ENCODE measurements around the gene SETD5.

SETD5 gene

DNA sequence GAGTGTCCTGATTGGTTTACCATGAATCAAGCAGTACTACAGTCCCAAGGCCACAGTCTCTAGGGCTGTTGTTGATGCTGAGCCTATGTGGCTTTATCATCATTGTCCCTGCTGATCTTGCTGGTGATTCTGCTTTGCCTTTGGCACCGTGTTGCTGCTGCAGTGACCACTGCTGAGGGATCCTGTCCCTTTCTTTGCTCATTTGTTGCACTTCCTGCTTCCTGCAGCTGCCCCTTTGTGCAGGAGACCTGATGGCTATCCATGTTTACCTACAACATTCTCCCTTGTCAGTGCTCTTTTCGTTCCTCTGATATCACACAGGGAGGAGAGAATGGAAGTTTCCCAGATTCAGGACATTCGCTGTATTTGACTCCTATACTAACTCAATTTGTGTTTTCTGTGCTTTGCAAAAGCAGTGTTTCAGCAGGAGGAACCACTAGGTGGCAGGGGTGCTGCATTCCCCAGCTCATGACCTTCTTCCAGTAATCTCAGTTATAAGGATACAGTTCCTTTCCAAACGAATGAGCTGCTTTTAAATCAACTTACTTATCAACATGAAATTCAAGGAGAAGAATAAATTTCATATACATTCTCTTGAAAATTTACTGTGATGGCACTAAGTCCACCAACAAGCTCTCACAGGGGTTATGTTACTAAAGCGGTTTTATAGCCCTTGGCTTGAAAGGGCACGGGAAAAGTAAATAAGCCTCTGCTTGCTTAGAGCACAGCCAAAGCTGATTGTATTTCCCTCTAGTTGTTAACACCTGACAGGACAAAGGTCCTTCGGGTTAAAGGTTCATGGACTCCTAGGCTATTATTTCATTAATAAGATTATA, 44.3 kb upstream of the SETD5 start:
- no peaks in the 10 kb centered on the region for H3K27me3 Mint-ChIP-seq (ENCODE audit: low read depth)
- H3K9me3 Mint-ChIP-seq, result no peaks in the 10 kb centered on the region
- peak; percentile 90 to 94 (median 90) for TF ChIP-seq CTCF (IDR thresholded peaks at IDR 0.05; ENCODE audit: unreplicated experiment in 3 of 3)
- H3K4me1 Mint-ChIP-seq, result peaks cover 9% of the 10 kb centered on the region
- peak overlapping the region in 1 of 3 experiments; percentile 3 for H3K4me3 Mint-ChIP-seq
- H3K27ac Mint-ChIP-seq, result peak overlapping the region; percentile 57 to 87 (median 86)
- H3K36me3 Mint-ChIP-seq (ENCODE audit: low read depth), result no peaks in the 10 kb centered on the region

DNA sequence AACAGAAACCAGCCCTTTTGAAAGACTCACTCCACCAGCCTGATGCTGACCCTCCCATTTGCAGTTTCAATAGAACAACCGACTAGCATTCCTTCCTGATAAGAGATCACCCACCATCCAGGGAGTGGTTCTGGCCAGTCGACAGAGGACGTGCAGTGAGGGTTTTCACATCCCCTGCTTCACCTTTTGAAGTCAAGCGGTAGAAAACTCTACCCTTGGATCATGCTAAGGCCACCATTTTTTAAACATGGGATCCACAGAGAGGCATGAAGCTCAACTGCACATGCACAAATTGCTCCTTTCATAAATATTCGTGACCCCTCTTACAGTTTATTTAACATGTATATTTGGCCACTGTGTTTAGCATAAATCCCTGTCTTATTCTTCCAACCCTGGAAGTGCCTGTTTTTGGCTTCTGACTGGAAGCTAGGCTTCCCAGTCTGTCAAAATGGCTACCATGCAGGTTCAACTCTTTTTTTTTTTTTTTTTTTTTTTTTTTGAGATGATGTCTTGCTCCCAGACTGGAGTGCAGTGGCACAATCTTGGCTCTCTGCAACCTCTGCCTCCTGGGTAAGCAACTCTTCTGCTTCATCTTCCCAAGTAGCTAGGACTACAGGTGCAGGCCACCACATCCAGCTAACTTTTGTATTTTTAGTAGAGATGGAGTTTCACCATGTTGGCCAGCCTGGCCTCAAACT, 35.6 kb upstream of the SETD5 start:
- Mint-ChIP-seq H3K27ac (peak overlapping the region in 2 of 3 experiments; percentile 68 to 99), H3K36me3 (ENCODE audit: low read depth) (peaks cover 23% of the 10 kb centered on the region), H3K4me1 (peaks cover 19% of the 10 kb centered on the region), H3K27me3 (ENCODE audit: low read depth) (peaks cover 5% of the 10 kb centered on the region), H3K4me3 (peak overlapping the region; percentile 71 to 96 (median 94)), H3K9me3 (no peaks in the 10 kb centered on the region)
- TF ChIP-seq CTCF (IDR thresholded peaks at IDR 0.05; ENCODE audit: unreplicated experiment in 3 of 3), result no peak

DNA sequence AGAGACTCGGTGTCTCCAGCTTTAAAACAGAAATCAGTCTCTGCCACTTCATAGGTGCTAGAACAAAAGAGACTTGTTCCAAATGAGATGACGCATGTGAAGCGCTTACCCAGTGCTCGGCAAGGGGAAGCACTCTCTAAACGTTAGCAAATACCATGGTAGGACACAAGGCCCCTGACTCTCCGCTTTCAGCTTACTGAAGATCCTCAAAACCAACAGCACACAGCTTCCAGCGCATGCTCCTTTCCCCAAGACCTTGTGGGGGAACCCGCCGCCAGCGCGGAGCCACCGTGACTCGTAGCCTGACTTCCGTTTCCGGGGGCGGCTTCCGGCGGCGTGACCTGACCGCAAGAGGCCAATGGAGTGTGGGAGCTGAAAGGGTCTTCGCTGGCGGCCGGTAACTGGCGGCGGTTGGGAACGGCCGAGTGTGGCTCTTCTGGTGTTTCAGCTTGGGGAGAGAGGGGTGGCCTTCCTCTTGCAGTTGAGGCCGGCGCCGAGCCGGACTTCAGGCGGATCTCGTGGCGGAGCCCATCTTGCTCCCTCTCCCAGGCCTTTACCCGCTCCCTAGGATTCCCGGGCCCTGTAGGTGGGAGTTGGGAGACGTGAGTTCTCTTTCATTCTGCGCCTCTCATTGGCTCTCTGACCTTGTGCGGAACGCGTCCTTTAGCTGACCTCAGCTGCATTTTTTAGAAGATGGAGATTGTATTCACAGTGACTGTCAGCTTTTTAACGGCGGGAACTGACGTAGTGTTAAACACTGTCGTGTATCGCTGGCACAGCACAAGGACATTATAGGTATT, 34.5 kb upstream of the SETD5 start, which contains the start of gene THUMPD3:
Gene THUMPD3, plus strand, starts transcription at position 324 of the 800 bp plus-strand sequence. CDS start 2,015 bp downstream, outside the sequence.
- Mint-ChIP-seq H3K27ac (peak within 1 kb of the TSS; percentile 97 to 99 (median 99)), H3K36me3 (ENCODE audit: low read depth) (peaks cover 24% of the 10 kb centered on the region), H3K4me1 (peaks cover 19% of the 10 kb centered on the region), H3K9me3 (no peaks in the 10 kb centered on the region), H3K4me3 (peak within 1 kb of the TSS; percentile 93 to 96 (median 94)), H3K27me3 (ENCODE audit: low read depth) (peaks cover 5% of the 10 kb centered on the region)
- TF ChIP-seq CTCF (IDR thresholded peaks at IDR 0.05; ENCODE audit: unreplicated experiment in 3 of 3), result no peak

GRCh38 chr3:9369508-9369907, 27.9 kb upstream of the SETD5 start:
- H3K4me1 Mint-ChIP-seq, result peaks cover 8% of the 10 kb centered on the region
- H3K27ac Mint-ChIP-seq, result no peak overlapping the region
- H3K9me3 Mint-ChIP-seq, result no peaks in the 10 kb centered on the region
- no peaks in the 10 kb centered on the region for H3K27me3 Mint-ChIP-seq (ENCODE audit: low read depth)
- H3K4me3 Mint-ChIP-seq, result no peak overlapping the region
- TF ChIP-seq CTCF (IDR thresholded peaks at IDR 0.05; ENCODE audit: unreplicated experiment in 3 of 3), result no peak
- peaks cover 62% of the 10 kb centered on the region for H3K36me3 Mint-ChIP-seq (ENCODE audit: low read depth)

- H3K4me3 Mint-ChIP-seq, result no peak overlapping the region
- no peaks in the 10 kb centered on the region for H3K9me3 Mint-ChIP-seq
- H3K27me3 Mint-ChIP-seq (ENCODE audit: low read depth), result no peaks in the 10 kb centered on the region
- peaks cover 83% of the 10 kb centered on the region for H3K36me3 Mint-ChIP-seq (ENCODE audit: low read depth)
- H3K27ac Mint-ChIP-seq, result no peak overlapping the region
- TF ChIP-seq CTCF (IDR thresholded peaks at IDR 0.05; ENCODE audit: unreplicated experiment in 3 of 3), result no peak
- H3K4me1 Mint-ChIP-seq, result no peaks in the 10 kb centered on the region
These were observed 23.9 kb upstream of the SETD5 start for GRCh38 chr3:9373465-9373864.

Data from nephron (organoid).